Endodermal cell (in vitro differentiated cells): ENCODE data around the gene STXBP3. TPM values are rescaled to one million over a fixed set of nuclear protein-coding genes. Genes with fewer than 3 reads are reported as not detected.

Experiments used
- DNase-seq: peaks from one replicate; pipeline ENCODE4 v3.0.0-alpha.2; 2017
- H3K27ac ChIP-seq: 2 replicates; pipeline ENCODE4 v1.5.1; 2013; ENCODE audit warnings: mild to moderate bottlenecking, low read depth, low read length, moderate library complexity
- H3K27me3 ChIP-seq: 2 replicates; pipeline ENCODE4 v1.6.1; 2013; ENCODE audit warnings: mild to moderate bottlenecking, low read length, moderate library complexity; ENCODE audit not compliant: insufficient read depth, control insufficient read depth, poor library complexity, severe bottlenecking
- H3K36me3 ChIP-seq: 2 replicates; pipeline ENCODE4 v1.7.0; 2013; ENCODE audit warnings: mild to moderate bottlenecking, low read length, moderate library complexity; ENCODE audit not compliant: control insufficient read depth, insufficient read depth
- H3K4me1 ChIP-seq: one replicate; pipeline ENCODE4 v1.7.0; 2013; ENCODE audit warnings: low read length; ENCODE audit not compliant: control insufficient read depth, insufficient read depth
- H3K4me3 ChIP-seq: 2 replicates; pipeline ENCODE4 v1.5.1; 2013; ENCODE audit warnings: mild to moderate bottlenecking, low read length, moderate library complexity
- H3K9ac ChIP-seq: 2 replicates; pipeline ENCODE4 v1.6.1; 2013; ENCODE audit warnings: mild to moderate bottlenecking, low read length, moderate library complexity; ENCODE audit not compliant: poor library complexity, severe bottlenecking; ENCODE audit errors: extremely low read depth
- H3K9me3 ChIP-seq: 2 replicates; pipeline ENCODE4 v1.6.1; 2013; ENCODE audit warnings: mild to moderate bottlenecking, low read length, moderate library complexity; ENCODE audit not compliant: control insufficient read depth
- H3K27ac Mint-ChIP-seq: 2 replicates; pipeline ENCODE4 v1.8.0; 2020; ENCODE audit warnings: mixed read lengths
- H3K27me3 Mint-ChIP-seq: 2 replicates; pipeline ENCODE4 v1.8.0; 2021; ENCODE audit warnings: mild to moderate bottlenecking, mixed read lengths; ENCODE audit not compliant: insufficient read depth
- H3K36me3 Mint-ChIP-seq: 2 replicates; pipeline ENCODE4 v1.8.0; 2020; ENCODE audit warnings: low read depth, mixed read lengths
- H3K4me1 Mint-ChIP-seq: 2 replicates; pipeline ENCODE4 v1.8.0; 2020; ENCODE audit warnings: mixed read lengths
- H3K4me3 Mint-ChIP-seq: 2 replicates; pipeline ENCODE4 v1.8.0; 2020; ENCODE audit warnings: mild to moderate bottlenecking, moderate library complexity, mixed read lengths
- H3K9me3 Mint-ChIP-seq: 2 replicates; pipeline ENCODE4 v1.8.0; 2020; ENCODE audit warnings: mild to moderate bottlenecking, mixed read lengths
- WGBS, 2 experiments: methylation state at CpG; one replicate each; pipeline versions ENCODE4 v1.1.5 to v1.1.7; 2013; ENCODE audit warnings: missing lambda C conversion rate in 2 of 2, mixed read lengths in 1 of 2; ENCODE audit not compliant: insufficient coverage in 1 of 2, insufficient read length in 1 of 2; 5-methylcytosine and 5-hydroxymethylcytosine counted together
- total RNA-seq, 2 donors: library from RNA; stranded (reverse); fragmentation: NEBNext Ultra II Directional in 1 of 2; extraction: Animal tissue kit (Norgen Biotek cat#: 25700) in 1 of 2; gene quantifications; 2 replicates in 1 of 2; 3 replicates in 1 of 2; pipeline ENCODE4 v1.2.1, GENCODE V29; 2021
- TF ChIP-seq, protein P1 (sequence below): fragments of 200-600 bp; sonication (generic); conservative IDR thresholded peaks from 2 replicates; pipeline ENCODE4 v1.5.0; 2021; ENCODE audit warnings: antibody characterized with exemption, mild to moderate bottlenecking

The STXBP3 gene
- total RNA-seq, 2 donors from 2014 or later, result 37.4 to 38.5 TPM

DNA sequence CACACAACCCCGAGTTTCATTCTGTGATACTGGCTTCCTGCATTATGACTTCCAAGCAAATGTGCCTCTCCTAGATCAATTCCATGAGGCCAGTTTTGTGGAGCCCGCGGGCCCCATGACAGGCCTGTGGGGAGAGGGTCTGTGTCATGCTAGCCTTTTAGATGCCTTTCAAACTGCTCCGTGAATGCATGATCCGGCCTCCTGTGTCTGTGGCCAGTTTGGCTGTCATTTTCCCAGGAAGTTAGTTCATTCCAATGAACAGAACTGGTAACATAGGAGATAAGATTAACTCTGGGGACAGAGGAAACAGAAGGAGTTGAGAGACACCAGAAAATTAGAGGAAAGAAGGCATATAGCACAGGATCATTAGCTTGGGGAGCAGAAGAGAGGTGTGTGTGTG is 30.5 kb upstream of the STXBP3 start:
- no peaks in the 10 kb centered on the region for H3K4me1 Mint-ChIP-seq
- Histone ChIP-seq H3K27ac (peak overlapping the region; percentile 82), H3K36me3 (no peaks in the 10 kb centered on the region), H3K9ac (no peak overlapping the region), H3K4me3 (no peak overlapping the region), H3K27me3 (no peaks in the 10 kb centered on the region), H3K9me3 (no peaks in the 10 kb centered on the region), H3K4me1 (no peaks in the 10 kb centered on the region)
- no peaks in the 10 kb centered on the region for H3K9me3 Mint-ChIP-seq
- no peak overlapping the region for H3K27ac Mint-ChIP-seq
- TF ChIP-seq, protein P1, sequence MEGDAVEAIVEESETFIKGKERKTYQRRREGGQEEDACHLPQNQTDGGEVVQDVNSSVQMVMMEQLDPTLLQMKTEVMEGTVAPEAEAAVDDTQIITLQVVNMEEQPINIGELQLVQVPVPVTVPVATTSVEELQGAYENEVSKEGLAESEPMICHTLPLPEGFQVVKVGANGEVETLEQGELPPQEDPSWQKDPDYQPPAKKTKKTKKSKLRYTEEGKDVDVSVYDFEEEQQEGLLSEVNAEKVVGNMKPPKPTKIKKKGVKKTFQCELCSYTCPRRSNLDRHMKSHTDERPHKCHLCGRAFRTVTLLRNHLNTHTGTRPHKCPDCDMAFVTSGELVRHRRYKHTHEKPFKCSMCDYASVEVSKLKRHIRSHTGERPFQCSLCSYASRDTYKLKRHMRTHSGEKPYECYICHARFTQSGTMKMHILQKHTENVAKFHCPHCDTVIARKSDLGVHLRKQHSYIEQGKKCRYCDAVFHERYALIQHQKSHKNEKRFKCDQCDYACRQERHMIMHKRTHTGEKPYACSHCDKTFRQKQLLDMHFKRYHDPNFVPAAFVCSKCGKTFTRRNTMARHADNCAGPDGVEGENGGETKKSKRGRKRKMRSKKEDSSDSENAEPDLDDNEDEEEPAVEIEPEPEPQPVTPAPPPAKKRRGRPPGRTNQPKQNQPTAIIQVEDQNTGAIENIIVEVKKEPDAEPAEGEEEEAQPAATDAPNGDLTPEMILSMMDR, result no peak
- no peak for DNase-seq
- no peaks in the 10 kb centered on the region for H3K27me3 Mint-ChIP-seq
- no peak overlapping the region for H3K4me3 Mint-ChIP-seq
- no peaks in the 10 kb centered on the region for H3K36me3 Mint-ChIP-seq
- WGBS, 2 experiments, result 81 to 86% methylated on average over 3 to 5 of the region's 5 CpGs

DNA sequence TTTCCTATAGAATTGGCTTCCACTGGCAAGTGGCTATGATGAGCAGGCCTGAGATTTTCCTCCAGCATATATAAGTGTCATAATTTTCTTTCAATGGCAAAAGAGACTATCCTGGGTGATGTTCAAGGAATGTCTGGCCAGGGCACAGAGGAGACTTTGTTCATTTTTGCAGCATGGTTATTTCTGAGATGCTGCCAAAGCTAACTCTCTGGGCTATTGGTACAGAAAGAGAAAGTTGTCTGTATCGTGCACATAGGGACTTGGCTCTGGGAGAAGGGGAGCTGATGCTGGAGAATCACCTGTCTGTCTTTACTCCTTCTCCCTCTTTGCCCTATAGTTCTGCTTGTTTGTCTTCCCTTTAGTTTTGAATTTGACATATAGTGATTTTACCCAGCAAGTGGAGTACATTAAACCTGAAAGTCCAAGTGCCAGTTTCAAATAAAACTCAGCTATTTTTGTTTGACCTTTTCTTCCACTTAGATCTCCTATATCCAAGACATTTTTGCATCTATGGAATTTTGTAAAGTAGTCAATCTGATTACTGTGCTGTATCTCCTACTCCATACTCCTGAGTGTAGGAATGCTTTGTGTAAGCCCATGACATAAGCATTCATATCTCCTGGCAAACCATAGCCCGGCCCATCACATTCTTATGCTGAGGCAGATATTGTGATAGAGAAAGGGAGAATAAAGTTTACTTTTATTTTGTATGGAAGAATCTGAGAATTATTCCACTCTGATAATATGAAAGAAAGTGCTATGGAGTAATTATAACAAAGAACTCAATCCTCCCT is 29.8 kb upstream of the STXBP3 start:
- H3K36me3 Mint-ChIP-seq, result no peaks in the 10 kb centered on the region
- no peak for DNase-seq
- Histone ChIP-seq H3K9ac (no peak overlapping the region), H3K27me3 (no peaks in the 10 kb centered on the region), H3K9me3 (no peaks in the 10 kb centered on the region), H3K4me3 (no peak overlapping the region), H3K36me3 (no peaks in the 10 kb centered on the region), H3K4me1 (no peaks in the 10 kb centered on the region), H3K27ac (peak overlapping the region; percentile 82)
- H3K27me3 Mint-ChIP-seq, result no peaks in the 10 kb centered on the region
- no peak overlapping the region for H3K4me3 Mint-ChIP-seq
- no peaks in the 10 kb centered on the region for H3K9me3 Mint-ChIP-seq
- H3K27ac Mint-ChIP-seq, result no peak overlapping the region
- WGBS, 2 experiments, result 92 to 100% methylated on average over 1 to 2 of the region's 2 CpGs
- TF ChIP-seq, protein P1, result no peak
- no peaks in the 10 kb centered on the region for H3K4me1 Mint-ChIP-seq

DNA sequence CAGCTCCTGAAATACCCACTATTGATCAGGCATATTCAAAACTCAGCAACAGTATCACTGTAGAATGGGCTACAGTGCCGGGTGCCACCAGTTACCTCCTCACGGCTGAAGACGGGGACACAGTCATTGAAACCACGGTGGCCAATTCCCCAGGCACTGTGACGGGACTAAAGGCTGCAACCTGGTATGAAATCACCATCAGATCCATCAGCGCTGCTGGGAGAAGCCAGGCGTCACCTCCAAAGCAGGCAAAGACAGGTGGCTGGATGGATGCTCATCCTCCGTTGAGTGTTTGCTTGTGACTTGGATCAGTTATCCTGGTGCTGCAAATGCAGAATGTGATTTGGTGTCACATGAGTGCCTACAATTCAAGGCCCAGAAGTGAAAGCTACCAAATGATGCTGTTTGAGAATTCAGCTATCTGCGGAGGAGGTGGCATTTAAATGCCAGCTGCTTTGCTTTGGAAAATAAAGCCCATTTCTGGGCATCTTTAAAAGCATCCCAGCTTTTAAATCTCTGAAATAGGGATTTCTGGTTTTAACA is 28.6 kb upstream of the STXBP3 start:
- H3K9ac ChIP-seq, result no peak overlapping the region
- TF ChIP-seq, protein P1, result no peak
- no peak overlapping the region for H3K27ac Mint-ChIP-seq
- H3K9me3 Mint-ChIP-seq, result no peaks in the 10 kb centered on the region
- no peaks in the 10 kb centered on the region for H3K4me1 ChIP-seq
- H3K36me3 Mint-ChIP-seq, result no peaks in the 10 kb centered on the region
- no peak overlapping the region for H3K27ac ChIP-seq
- H3K4me3 Mint-ChIP-seq, result no peak overlapping the region
- 93 to 95% methylated on average over 9 of the region's 9 CpGs for WGBS, 2 experiments
- no peaks in the 10 kb centered on the region for H3K27me3 Mint-ChIP-seq
- no peaks in the 10 kb centered on the region for H3K36me3 ChIP-seq
- no peaks in the 10 kb centered on the region for H3K9me3 ChIP-seq
- no peaks in the 10 kb centered on the region for H3K4me1 Mint-ChIP-seq
- no peak for DNase-seq
- no peaks in the 10 kb centered on the region for H3K27me3 ChIP-seq
- H3K4me3 ChIP-seq, result no peak overlapping the region
